NCI-H1694 treated with DMSO at 0.1 percent for 48 hours (cell line): ENCODE results near the gene SLC6A8.

ENCODE experiments used
- DNase-seq: peaks from one replicate; lab custom pipeline; 2025; lab: John Stamatoyannopoulos, UW

SLC6A8 gene

GRCh38 chrX:153687121-153688039 lies at the start of gene SLC6A8:
Gene SLC6A8 (plus strand): TSS chrX:153687926. CDS start chrX:153688575, 649 bp downstream.
- DNase-seq = peak; percentile 14

GRCh38 chrX:153638041-153638371 lies 49.7 kb upstream of the SLC6A8 start:
- no peak for DNase-seq

- no peak for DNase-seq
These were observed 49.1 kb upstream of the SLC6A8 start for GRCh38 chrX:153638436-153639176.

- DNase-seq = no peak
These were observed 48.3 kb upstream of the SLC6A8 start for GRCh38 chrX:153639177-153640044.

- no peak for DNase-seq
These were observed 47.6 kb upstream of the SLC6A8 start for GRCh38 chrX:153640045-153640686.

GRCh38 chrX:153640736-153641575 lies 46.8 kb upstream of the SLC6A8 start:
- DNase-seq = no peak

GRCh38 chrX:153641627-153642026 lies 46.1 kb upstream of the SLC6A8 start:
- no peak for DNase-seq

- DNase-seq = no peak
These were observed 45.6 kb upstream of the SLC6A8 start for GRCh38 chrX:153642051-153642654.

GRCh38 chrX:153642655-153643430 lies 44.9 kb upstream of the SLC6A8 start:
- DNase-seq = no peak

- DNase-seq = peak; percentile 19
These were observed 44.0 kb upstream of the SLC6A8 start for GRCh38 chrX:153643431-153644351.

GRCh38 chrX:153644356-153645125 lies 43.2 kb upstream of the SLC6A8 start:
- peak; percentile 39 for DNase-seq

- no peak for DNase-seq
These were observed 42.6 kb upstream of the SLC6A8 start for GRCh38 chrX:153645151-153645550.

- no peak for DNase-seq
These were observed 41.7 kb upstream of the SLC6A8 start for GRCh38 chrX:153645921-153646488.

GRCh38 chrX:153646620-153647373 lies 40.9 kb upstream of the SLC6A8 start, which contains the start of gene DUSP9:
Gene DUSP9 (plus strand): TSS chrX:153647203. CDS start chrX:153647954, 751 bp downstream.
- DNase-seq = no peak

- no peak for DNase-seq
These were observed 40.0 kb upstream of the SLC6A8 start for GRCh38 chrX:153647461-153648357.
